CD4-positive, CD25-positive, alpha-beta regulatory T cell (primary cell): ENCODE measurements around the gene PARD6G. TPM values are rescaled to one million over a fixed set of nuclear protein-coding genes. Genes with fewer than 3 reads are reported as not detected.
"Not testable (repeated sequence)": the region's sequence is repeated elsewhere in the genome, so short reads cannot be mapped to it uniquely, and the experiment has no call there.

Source experiments
- ATAC-seq, 2 donors: fragments of 150-1000 bp; cut with Tn5 transposase; one replicate each; pipeline ENCODE4 v1.10.0; 2021; ENCODE audit warnings: low read depth in 2 of 2, moderate number of reproducible peaks in 2 of 2, moderate library complexity in 1 of 2
- DNase-seq, 3 donors: peaks; one replicate each; pipeline versions ENCODE4 v3.0.0 to v3.0.0-alpha.2; 2012 to 2022; ENCODE audit warnings: mixed read lengths in 1 of 3
- H3K27ac ChIP-seq: one replicate; pipeline ENCODE4 v1.7.0; 2013; ENCODE audit warnings: mild to moderate bottlenecking, low read length; ENCODE audit not compliant: insufficient read depth, poor library complexity, severe bottlenecking
- H3K27me3 ChIP-seq: one replicate; pipeline ENCODE4 v1.7.0; 2013; ENCODE audit warnings: low read length; ENCODE audit not compliant: control insufficient read depth, insufficient read depth
- H3K36me3 ChIP-seq: one replicate; pipeline ENCODE4 v1.7.0; 2013; ENCODE audit warnings: mild to moderate bottlenecking, low read length, moderate library complexity; ENCODE audit not compliant: control insufficient read depth, insufficient read depth
- H3K4me1 ChIP-seq: 2 replicates; pipeline ENCODE4 v1.7.0; 2013; ENCODE audit warnings: mild to moderate bottlenecking, low read length; ENCODE audit not compliant: insufficient read depth, control insufficient read depth, poor library complexity, severe bottlenecking
- H3K4me3 ChIP-seq: one replicate; pipeline ENCODE4 v1.7.0; 2013; ENCODE audit warnings: low read depth, mild to moderate bottlenecking, low read length, moderate library complexity
- H3K9me3 ChIP-seq, 2 experiments: 1 replicate in 1 of 2; 2 replicates in 1 of 2; pipeline ENCODE4 v1.7.0; 2013; ENCODE audit warnings: low read length in 2 of 2, mild to moderate bottlenecking in 1 of 2, moderate library complexity in 1 of 2; ENCODE audit not compliant: control insufficient read depth in 2 of 2
- H3K27ac Mint-ChIP-seq, 3 donors: one replicate each; pipeline ENCODE4 v1.8.0; 2020 to 2022; ENCODE audit warnings: mild to moderate bottlenecking in 3 of 3, mixed read lengths in 3 of 3, moderate library complexity in 2 of 3
- H3K27me3 Mint-ChIP-seq: one replicate; pipeline ENCODE4 v1.8.0; 2022; ENCODE audit warnings: mild to moderate bottlenecking, mixed read lengths
- H3K36me3 Mint-ChIP-seq: one replicate; pipeline ENCODE4 v1.8.0; 2020; ENCODE audit warnings: mixed read lengths
- H3K4me1 Mint-ChIP-seq, 4 donors: one replicate each; pipeline ENCODE4 v1.8.0; 2020 to 2022; ENCODE audit warnings: mixed read lengths in 4 of 4, mild to moderate bottlenecking in 1 of 4
- H3K4me3 Mint-ChIP-seq, 4 donors: one replicate each; pipeline ENCODE4 v1.8.0; 2020 to 2022; ENCODE audit warnings: mild to moderate bottlenecking in 4 of 4, mixed read lengths in 4 of 4, moderate library complexity in 3 of 4
- H3K9me3 Mint-ChIP-seq, 7 donors: one replicate each; pipeline ENCODE4 v1.8.0; 2020 to 2022; ENCODE audit warnings: mixed read lengths in 7 of 7, mild to moderate bottlenecking in 3 of 7, moderate library complexity in 2 of 7
- polyA plus RNA-seq, 4 donors: library from polyadenylated mRNA; unstranded; fragments of 300-500 nt; fragmentation: Illumina TruSeq; gene quantifications; one replicate each; pipeline ENCODE4 v1.2.3, GENCODE V29; 2021
- total RNA-seq: library from RNA; stranded (reverse); gene quantifications from one replicate; pipeline ENCODE4 v1.2.3, GENCODE V29; 2022

PARD6G gene
- total and polyA plus RNA-seq, 5 donors from 2014 or later = 0.20 to 0.48 (median 0.39) TPM

- Mint-ChIP-seq H3K27me3 (peaks cover 8% of the 10 kb centered on the region), H3K9me3 (peaks cover 0 to 3% (median 0%) of the 10 kb centered on the region in 7 donors), H3K4me1 (no peaks in the 10 kb centered on the region), H3K4me3 (no peak overlapping the region), H3K27ac (no peak overlapping the region), H3K36me3 (no peaks in the 10 kb centered on the region)
- Histone ChIP-seq H3K4me3 (no peak overlapping the region), H3K27ac (no peak overlapping the region), H3K4me1 (no peaks in the 10 kb centered on the region), H3K9me3 (no peaks in the 10 kb centered on the region), H3K36me3 (no peaks in the 10 kb centered on the region), H3K27me3 (no peaks in the 10 kb centered on the region)
- DNase-seq (no peak), ATAC-seq (no peak)
Measured at GRCh38 chr18:80229766-80230745, 17.3 kb downstream of the PARD6G start.

- no peak overlapping the region for H3K4me3 ChIP-seq
- no peaks in the 10 kb centered on the region for H3K4me1 ChIP-seq
- H3K9me3 Mint-ChIP-seq = peaks cover 0 to 3% (median 0%) of the 10 kb centered on the region in 7 donors
- ATAC-seq (no peak), DNase-seq (no peak)
- no peak overlapping the region for H3K4me3 Mint-ChIP-seq
- H3K27ac ChIP-seq = no peak overlapping the region
- no peaks in the 10 kb centered on the region for H3K9me3 ChIP-seq
- no peaks in the 10 kb centered on the region for H3K27me3 ChIP-seq
- H3K27ac Mint-ChIP-seq = no peak overlapping the region
- H3K36me3 ChIP-seq = no peaks in the 10 kb centered on the region
- no peaks in the 10 kb centered on the region for H3K36me3 Mint-ChIP-seq
- peaks cover 8% of the 10 kb centered on the region for H3K27me3 Mint-ChIP-seq
- no peaks in the 10 kb centered on the region for H3K4me1 Mint-ChIP-seq
Measured at GRCh38 chr18:80229363-80229762, 18.0 kb downstream of the PARD6G start.

GRCh38 chr18:80228051-80228848, 19.1 kb downstream of the PARD6G start:
- Mint-ChIP-seq H3K4me1 (no peaks in the 10 kb centered on the region), H3K4me3 (no peak overlapping the region), H3K9me3 (peaks cover 0 to 3% (median 0%) of the 10 kb centered on the region in 7 donors), H3K36me3 (no peaks in the 10 kb centered on the region), H3K27ac (no peak overlapping the region), H3K27me3 (peaks cover 9% of the 10 kb centered on the region)
- DNase-seq (no peak), ATAC-seq (no peak)
- H3K9me3 ChIP-seq = no peaks in the 10 kb centered on the region
- H3K4me1 ChIP-seq = no peaks in the 10 kb centered on the region
- H3K36me3 ChIP-seq = no peaks in the 10 kb centered on the region
- no peaks in the 10 kb centered on the region for H3K27me3 ChIP-seq
- no peak overlapping the region for H3K4me3 ChIP-seq
- H3K27ac ChIP-seq = no peak overlapping the region

- H3K27me3 Mint-ChIP-seq = peaks cover 10% of the 10 kb centered on the region
- H3K9me3 Mint-ChIP-seq = peaks cover 0 to 3% (median 0%) of the 10 kb centered on the region in 7 donors
- Histone ChIP-seq H3K9me3 (no peaks in the 10 kb centered on the region), H3K4me3 (no peak overlapping the region), H3K4me1 (no peaks in the 10 kb centered on the region), H3K36me3 (no peaks in the 10 kb centered on the region), H3K27me3 (no peaks in the 10 kb centered on the region), H3K27ac (no peak overlapping the region)
- H3K36me3 Mint-ChIP-seq = no peaks in the 10 kb centered on the region
- no peak for ATAC-seq
- no peak overlapping the region for H3K27ac Mint-ChIP-seq
- H3K4me1 Mint-ChIP-seq = no peaks in the 10 kb centered on the region
- DNase-seq = no peak
- H3K4me3 Mint-ChIP-seq = no peak overlapping the region
Measured at GRCh38 chr18:80227472-80227871, 19.8 kb downstream of the PARD6G start.

- no peak overlapping the region for H3K27ac ChIP-seq
- no peak overlapping the region for H3K27ac Mint-ChIP-seq
- H3K4me1 Mint-ChIP-seq = no peaks in the 10 kb centered on the region
- H3K36me3 ChIP-seq = no peaks in the 10 kb centered on the region
- H3K9me3 ChIP-seq = peaks cover 0 to 4% of the 10 kb centered on the region in 2 experiments
- H3K27me3 Mint-ChIP-seq = peaks cover 17% of the 10 kb centered on the region
- no peak overlapping the region for H3K4me3 Mint-ChIP-seq
- peaks cover 0 to 7% (median 2%) of the 10 kb centered on the region in 7 donors for H3K9me3 Mint-ChIP-seq
- no peaks in the 10 kb centered on the region for H3K27me3 ChIP-seq
- H3K4me3 ChIP-seq = no peak overlapping the region
- ATAC-seq (no peak), DNase-seq (no peak)
- no peaks in the 10 kb centered on the region for H3K4me1 ChIP-seq
- no peaks in the 10 kb centered on the region for H3K36me3 Mint-ChIP-seq
Measured at GRCh38 chr18:80225685-80226084, 21.6 kb downstream of the PARD6G start.

- H3K4me3 Mint-ChIP-seq = no peak overlapping the region
- Histone ChIP-seq H3K27ac (no peak overlapping the region), H3K27me3 (no peaks in the 10 kb centered on the region), H3K36me3 (no peaks in the 10 kb centered on the region), H3K4me3 (no peak overlapping the region), H3K9me3 (peaks cover 0 to 4% of the 10 kb centered on the region in 2 experiments), H3K4me1 (no peaks in the 10 kb centered on the region)
- DNase-seq (no peak), ATAC-seq (no peak)
- H3K27ac Mint-ChIP-seq = no peak overlapping the region
- no peaks in the 10 kb centered on the region for H3K4me1 Mint-ChIP-seq
- peaks cover 25% of the 10 kb centered on the region for H3K27me3 Mint-ChIP-seq
- no peaks in the 10 kb centered on the region for H3K36me3 Mint-ChIP-seq
- peaks cover 0 to 7% (median 2%) of the 10 kb centered on the region in 7 donors for H3K9me3 Mint-ChIP-seq
Measured at GRCh38 chr18:80223581-80224148, 23.6 kb downstream of the PARD6G start.

- not testable (repeated sequence) for H3K4me1 ChIP-seq, H3K36me3 ChIP-seq, H3K27ac ChIP-seq, H3K4me1 Mint-ChIP-seq, H3K4me3 Mint-ChIP-seq, H3K27me3 ChIP-seq, ATAC-seq, H3K36me3 Mint-ChIP-seq, DNase-seq, H3K9me3 ChIP-seq, H3K4me3 ChIP-seq
- Mint-ChIP-seq H3K27me3 (peaks cover 45% of the 10 kb centered on the region), H3K27ac (peak overlapping the region in 1 of 3 donors; percentile 15), H3K9me3 (peaks cover 0 to 11% (median 4%) of the 10 kb centered on the region in 7 donors)
Measured at GRCh38 chr18:80219488-80219887, 27.8 kb downstream of the PARD6G start.
